HCT116 (cell line): ENCODE measurements around the gene VTI1A. TPM values are rescaled to one million over a fixed set of nuclear protein-coding genes. Genes with fewer than 3 reads are reported as not detected.

Experiments
- ATAC-seq: fragments of 200-7000 bp; cut with Tn5 transposase; 2 replicates; pipeline ENCODE4 v1.9.1; 2020; ENCODE audit warnings: mild to moderate bottlenecking, moderate library complexity
- BruUV-seq: library from RNA; stranded (reverse); fragments of 400-500 nt; replicated peaks from 2 replicates; lab custom pipeline; 2021; lab: Mats Ljungman, UMichigan
- CTCF ChIA-PET: fragments of 300-600 bp; sonication (Branson Sonifier 250); formaldehyde crosslinking; loops from one replicate; lab custom pipeline; 2021; ENCODE audit warnings: antibody characterized with exemption; lab: Charles Lee
- POLR2A ChIA-PET: fragments of 300-600, 350-600 bp; sonication (Branson Sonifier 250); formaldehyde crosslinking; loops from one replicate; lab custom pipeline; 2021; ENCODE audit warnings: antibody characterized with exemption; lab: Charles Lee
- RAD21 ChIA-PET, 2 experiments: fragments of 300-600 bp; sonication (Branson Sonifier 250); formaldehyde crosslinking; loops; one replicate each; lab custom pipeline; 2023; ENCODE audit warnings: low total read pairs in 2 of 2; ENCODE audit not compliant: uncharacterized antibody in 2 of 2, unreplicated experiment in 2 of 2, low non-redundant PET in 1 of 2; lab: Charles Lee
- DNase-seq: peaks from one replicate; pipeline ENCODE4 v3.0.0-alpha.2; 2010; ENCODE audit warnings: low read depth, low spot score
- H2AFZ ChIP-seq: fragments of 200-600 bp; shearing (Covaris generic), sonication (generic); 2 replicates; pipeline ENCODE4 v1.6.1; 2017; ENCODE audit warnings: low read depth, mixed run types, mixed read lengths, antibody characterized with exemption, low read length; ENCODE audit not compliant: poor library complexity, severe bottlenecking
- H3K27ac ChIP-seq: 2 replicates; pipeline ENCODE4 v1.5.1; 2012; ENCODE audit warnings: low read depth, low read length
- H3K27me3 ChIP-seq: fragments of 200-600 bp; sonication (generic); 2 replicates; pipeline ENCODE4 v1.6.1; 2016; ENCODE audit warnings: mixed run types, low read length, mixed read lengths; ENCODE audit not compliant: insufficient read depth
- H3K36me3 ChIP-seq, 2 experiments: fragments of 200-500 bp in 1 of 2; fragments of 200-600 bp in 1 of 2; sonication (Bioruptor generic) in 1 of 2; sonication (generic) in 1 of 2; 2 replicates each; pipeline versions ENCODE4 v1.5.1 to v1.6.1; 2014 to 2016; ENCODE audit warnings: low read length in 2 of 2, inconsistent platforms in 1 of 2, mixed read lengths in 1 of 2, mixed run types in 1 of 2; ENCODE audit not compliant: insufficient read depth in 2 of 2, control insufficient read depth in 1 of 2
- H3K4me1 ChIP-seq, 2 experiments: fragments of 200-600 bp in 1 of 2; sonication (generic) in 1 of 2; 2 replicates each; pipeline versions ENCODE4 v1.5.1 to v1.6.1; 2012 to 2017; ENCODE audit warnings: low read length in 2 of 2, inconsistent platforms in 1 of 2, mild to moderate bottlenecking in 1 of 2, mixed read lengths in 1 of 2, mixed run types in 1 of 2, moderate library complexity in 1 of 2; ENCODE audit not compliant: insufficient read depth in 2 of 2, control insufficient read depth in 1 of 2
- H3K4me2 ChIP-seq: fragments of 200-600 bp; sonication (generic); 2 replicates; pipeline ENCODE4 v1.6.1; 2017; ENCODE audit warnings: mixed run types, low read length, mixed read lengths
- H3K4me3 ChIP-seq, 2 experiments: fragments of 200-600 bp in 1 of 2; sonication (generic) in 1 of 2; replicated peaks in 1 of 2; 2 replicates each; pipeline ENCODE4 v1.5.1; 2011 to 2016; ENCODE audit warnings: low read length in 2 of 2, control low read depth in 1 of 2, low read depth in 1 of 2, mild to moderate bottlenecking in 1 of 2, mixed read lengths in 1 of 2, mixed run types in 1 of 2
- H3K79me2 ChIP-seq: fragments of 200-600 bp; sonication (generic); 2 replicates; pipeline ENCODE4 v1.6.1; 2017; ENCODE audit warnings: mild to moderate bottlenecking, mixed run types, low read length, moderate library complexity, mixed read lengths; ENCODE audit not compliant: insufficient read depth
- H3K9ac ChIP-seq: fragments of 200-600 bp; sonication (generic); 2 replicates; pipeline ENCODE4 v1.6.1; 2016; ENCODE audit warnings: low read length, mixed read lengths
- H3K9me2 ChIP-seq: fragments of 200-600 bp; sonication (generic), shearing (Covaris generic); 2 replicates; pipeline ENCODE4 v1.6.1; 2017; ENCODE audit warnings: mixed run types, mild to moderate bottlenecking, moderate library complexity; ENCODE audit not compliant: insufficient read depth
- H3K9me3 ChIP-seq, 2 experiments: fragments of 200-500 bp in 1 of 2; fragments of 200-600 bp in 1 of 2; sonication (Bioruptor generic) in 1 of 2; sonication (generic) in 1 of 2; 2 replicates each; pipeline ENCODE4 v1.6.1; 2014 to 2017; ENCODE audit warnings: low read length in 2 of 2, mixed read lengths in 2 of 2, inconsistent platforms in 1 of 2, low read depth in 1 of 2, mild to moderate bottlenecking in 1 of 2, mixed run types in 1 of 2, moderate library complexity in 1 of 2; ENCODE audit not compliant: control insufficient read depth in 1 of 2, insufficient read depth in 1 of 2
- H4K20me1 ChIP-seq: fragments of 200-600 bp; sonication (generic), shearing (Covaris generic); 2 replicates; pipeline ENCODE4 v1.6.1; 2017; ENCODE audit warnings: mixed run types, mild to moderate bottlenecking, moderate library complexity; ENCODE audit not compliant: insufficient read depth
- CEBPB ChIP-seq: IDR thresholded peaks from 2 replicates; pipeline ENCODE4 v1.6.1; 2012; ENCODE audit warnings: low read depth
- EGR1 ChIP-seq: IDR thresholded peaks from 2 replicates; pipeline ENCODE4 v1.6.1; 2012; ENCODE audit warnings: low read depth
- ELF1 ChIP-seq: IDR thresholded peaks from 2 replicates; pipeline ENCODE4 v1.6.1; 2012; ENCODE audit warnings: low read depth, borderline replicate concordance
- FOSL1 ChIP-seq: IDR thresholded peaks from 2 replicates; pipeline ENCODE4 v1.6.1; 2012; ENCODE audit warnings: low read depth
- RAD21 ChIP-seq: IDR thresholded peaks from 2 replicates; pipeline ENCODE4 v1.6.1; 2012; ENCODE audit warnings: low read depth, mild to moderate bottlenecking
- SRF ChIP-seq: IDR thresholded peaks from 2 replicates; pipeline ENCODE4 v1.6.1; 2012; ENCODE audit warnings: low read depth
- ZBTB33 ChIP-seq: IDR thresholded peaks from 2 replicates; pipeline ENCODE4 v1.6.1; 2011; ENCODE audit warnings: mild to moderate bottlenecking, low read length, moderate library complexity; ENCODE audit not compliant: insufficient replicate concordance; ENCODE audit errors: extremely low read depth
- ZFX ChIP-seq: fragments of 450-650 bp; IDR thresholded peaks from 2 replicates; pipeline ENCODE4 v1.6.1; 2017
- intact Hi-C: fragments of 100-400 bp; cut with micrococcal nuclease; formaldehyde crosslinking; loops from 2 replicates; pipeline ENCODE4 v1.10.0; 2022
- total RNA-seq: library from RNA; stranded (reverse); gene quantifications from one replicate; pipeline ENCODE4 v1.2.1, GENCODE V29; 2021; ENCODE audit not compliant: unreplicated experiment
- TF ChIP-seq, protein P1 (sequence below): IDR thresholded peaks from 2 replicates; pipeline ENCODE4 v1.6.1; 2012; ENCODE audit warnings: low read depth
- TF ChIP-seq, protein P2 (sequence below): IDR thresholded peaks from 2 replicates; pipeline ENCODE4 v1.6.1; 2012

Gene VTI1A
- total RNA-seq, 1 experiment from 2014 or later, result 80.7 TPM

DNA sequence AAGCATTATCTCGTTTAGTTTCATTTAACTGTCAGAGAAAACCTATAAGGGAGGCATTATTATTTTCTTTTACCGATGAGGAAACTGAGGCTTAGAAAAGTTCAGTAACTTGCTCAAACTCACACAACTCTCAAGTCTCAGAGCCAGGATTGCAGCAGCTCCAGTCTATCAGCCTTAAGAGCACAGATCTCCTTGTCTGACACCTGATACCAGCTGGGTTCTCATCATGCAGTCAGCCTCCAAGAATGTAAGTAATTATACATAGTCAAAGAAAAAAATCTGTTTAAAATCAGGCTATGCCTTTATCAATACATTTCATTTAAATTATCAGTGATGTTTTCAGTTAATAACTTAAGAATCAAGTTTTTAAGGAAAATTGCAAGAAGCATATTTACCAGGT, 266.4 kb downstream of the VTI1A start:
- no peaks in the 10 kb centered on the region for H3K9me2 ChIP-seq
- no peaks in the 10 kb centered on the region for H4K20me1 ChIP-seq
- CTCF ChIA-PET, result no interaction called here
- ATAC-seq (no peak), DNase-seq (no peak)
- no peak overlapping the region for H2AFZ ChIP-seq
- RAD21 ChIA-PET, result no interaction called here
- H3K27me3 ChIP-seq, result no peaks in the 10 kb centered on the region
- TF ChIP-seq RAD21 (no peak), SRF (no peak), FOSL1 (no peak), ZFX (no peak), ZBTB33 (no peak), ELF1 (no peak), EGR1 (no peak), CEBPB (no peak)
- TF ChIP-seq, protein P1, sequence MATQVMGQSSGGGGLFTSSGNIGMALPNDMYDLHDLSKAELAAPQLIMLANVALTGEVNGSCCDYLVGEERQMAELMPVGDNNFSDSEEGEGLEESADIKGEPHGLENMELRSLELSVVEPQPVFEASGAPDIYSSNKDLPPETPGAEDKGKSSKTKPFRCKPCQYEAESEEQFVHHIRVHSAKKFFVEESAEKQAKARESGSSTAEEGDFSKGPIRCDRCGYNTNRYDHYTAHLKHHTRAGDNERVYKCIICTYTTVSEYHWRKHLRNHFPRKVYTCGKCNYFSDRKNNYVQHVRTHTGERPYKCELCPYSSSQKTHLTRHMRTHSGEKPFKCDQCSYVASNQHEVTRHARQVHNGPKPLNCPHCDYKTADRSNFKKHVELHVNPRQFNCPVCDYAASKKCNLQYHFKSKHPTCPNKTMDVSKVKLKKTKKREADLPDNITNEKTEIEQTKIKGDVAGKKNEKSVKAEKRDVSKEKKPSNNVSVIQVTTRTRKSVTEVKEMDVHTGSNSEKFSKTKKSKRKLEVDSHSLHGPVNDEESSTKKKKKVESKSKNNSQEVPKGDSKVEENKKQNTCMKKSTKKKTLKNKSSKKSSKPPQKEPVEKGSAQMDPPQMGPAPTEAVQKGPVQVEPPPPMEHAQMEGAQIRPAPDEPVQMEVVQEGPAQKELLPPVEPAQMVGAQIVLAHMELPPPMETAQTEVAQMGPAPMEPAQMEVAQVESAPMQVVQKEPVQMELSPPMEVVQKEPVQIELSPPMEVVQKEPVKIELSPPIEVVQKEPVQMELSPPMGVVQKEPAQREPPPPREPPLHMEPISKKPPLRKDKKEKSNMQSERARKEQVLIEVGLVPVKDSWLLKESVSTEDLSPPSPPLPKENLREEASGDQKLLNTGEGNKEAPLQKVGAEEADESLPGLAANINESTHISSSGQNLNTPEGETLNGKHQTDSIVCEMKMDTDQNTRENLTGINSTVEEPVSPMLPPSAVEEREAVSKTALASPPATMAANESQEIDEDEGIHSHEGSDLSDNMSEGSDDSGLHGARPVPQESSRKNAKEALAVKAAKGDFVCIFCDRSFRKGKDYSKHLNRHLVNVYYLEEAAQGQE, result no peak
- TF ChIP-seq, protein P2, sequence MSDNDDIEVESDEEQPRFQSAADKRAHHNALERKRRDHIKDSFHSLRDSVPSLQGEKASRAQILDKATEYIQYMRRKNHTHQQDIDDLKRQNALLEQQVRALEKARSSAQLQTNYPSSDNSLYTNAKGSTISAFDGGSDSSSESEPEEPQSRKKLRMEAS, result no peak
- no TSS peak for BruUV-seq
- no peaks in the 10 kb centered on the region; the same call in 1 of the 2 replicates for H3K79me2 ChIP-seq
- H3K27ac ChIP-seq, result no peak overlapping the region
- no peak overlapping the region for H3K4me3 ChIP-seq
- H3K9me3 ChIP-seq, result no peaks in the 10 kb centered on the region
- H3K4me1 ChIP-seq, result peaks cover 25 to 29% of the 10 kb centered on the region in 2 experiments
- H3K4me2 ChIP-seq, result no peak overlapping the region
- H3K9ac ChIP-seq, result no peak overlapping the region
- intact Hi-C loops, result no loop called here
- no peaks in the 10 kb centered on the region for H3K36me3 ChIP-seq
- POLR2A ChIA-PET, result no interaction called here
